ENCODE measurements around the gene CABS1.

DNA sequence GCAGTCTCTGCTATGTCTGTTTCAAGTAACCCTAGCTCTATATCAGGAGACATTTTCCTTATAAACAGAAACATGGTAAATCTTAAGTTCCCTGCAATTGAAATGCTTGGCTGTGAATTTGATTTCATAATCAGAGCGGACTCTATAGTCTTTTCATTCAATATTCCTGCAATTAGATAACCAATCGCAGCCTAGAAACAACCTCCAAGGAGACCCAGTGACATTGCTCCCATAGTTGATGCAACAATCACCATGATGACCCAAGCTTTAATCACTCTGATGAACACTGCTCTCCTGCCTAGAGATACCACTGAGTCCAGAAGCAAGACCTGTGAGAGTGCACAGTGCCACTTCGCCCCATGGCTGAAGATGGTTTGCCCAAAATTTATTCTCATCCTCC lies at the start of gene CABS1:
- TF ChIP-seq POU2F2 (IDR thresholded peaks at IDR 0.05; ENCODE audit: low read depth, low read length) (no peak), POLR2A (IDR thresholded peaks at IDR 0.05; ENCODE audit: low read depth, low read length) (no peak), TAF1 (IDR thresholded peaks at IDR 0.05; ENCODE audit: low read depth, low read length) (no peak)

Data from GM12891 (cell line).